Liver (tissue), 9 donors: ENCODE results near the gene DNM2. TPM values are rescaled to one million over a fixed set of nuclear protein-coding genes. Genes with fewer than 3 reads are reported as not detected.

Source experiments
- DNase-seq: peaks from one replicate; pipeline ENCODE4 v3.0.0-alpha.2; 2017; ENCODE audit warnings: low spot score
- H3K27ac ChIP-seq, 2 donors: one replicate each; pipeline ENCODE4 v1.7.0; 2013; ENCODE audit warnings: inconsistent platforms in 2 of 2, low read length in 2 of 2, control low read depth in 1 of 2, low read depth in 1 of 2, mild to moderate bottlenecking in 1 of 2
- H3K27me3 ChIP-seq, 4 donors: one replicate each; pipeline versions ENCODE4 v1.6.1 to v1.7.0; 2013; ENCODE audit warnings: low read length in 3 of 4, inconsistent platforms in 1 of 4, mild to moderate bottlenecking in 1 of 4, moderate library complexity in 1 of 4; ENCODE audit not compliant: control insufficient read depth in 4 of 4, insufficient read depth in 4 of 4
- H3K36me3 ChIP-seq, 4 donors: one replicate each; pipeline versions ENCODE4 v1.6.1 to v1.7.0; 2013; ENCODE audit warnings: low read length in 3 of 4, mild to moderate bottlenecking in 3 of 4, low read depth in 1 of 4, moderate library complexity in 1 of 4; ENCODE audit not compliant: control insufficient read depth in 4 of 4, insufficient read depth in 3 of 4
- H3K4me1 ChIP-seq, 4 donors: one replicate each; pipeline versions ENCODE4 v1.6.1 to v1.7.0; 2013; ENCODE audit warnings: low read length in 3 of 4, mild to moderate bottlenecking in 3 of 4, moderate library complexity in 1 of 4; ENCODE audit not compliant: control insufficient read depth in 4 of 4, insufficient read depth in 4 of 4
- H3K4me3 ChIP-seq, 3 donors: one replicate each; pipeline versions ENCODE4 v1.6.1 to v1.7.0; 2013; ENCODE audit warnings: low read length in 3 of 3, control low read depth in 1 of 3, low read depth in 1 of 3, mild to moderate bottlenecking in 1 of 3
- H3K9ac ChIP-seq, 2 donors: one replicate each; pipeline ENCODE4 v1.7.0; 2013; ENCODE audit warnings: low read length in 2 of 2, mild to moderate bottlenecking in 2 of 2, moderate library complexity in 2 of 2, control low read depth in 1 of 2, low read depth in 1 of 2
- H3K9me3 ChIP-seq, 4 donors: one replicate each; pipeline versions ENCODE4 v1.6.1 to v1.7.0; 2013; ENCODE audit warnings: low read length in 3 of 4; ENCODE audit not compliant: control insufficient read depth in 4 of 4
- ATF3 ChIP-seq: IDR thresholded peaks from 2 replicates; pipeline ENCODE4 v1.6.1; 2016; ENCODE audit warnings: antibody characterized with exemption
- EGR1 ChIP-seq, 2 donors: IDR thresholded peaks; 2 replicates each; pipeline ENCODE4 v1.6.1; 2016 to 2018; ENCODE audit warnings: antibody characterized with exemption in 2 of 2, low read depth in 2 of 2
- FOXA1 ChIP-seq: IDR thresholded peaks from 2 replicates; pipeline ENCODE4 v1.6.1; 2016; ENCODE audit warnings: antibody characterized with exemption
- FOXA2 ChIP-seq: IDR thresholded peaks from 2 replicates; pipeline ENCODE4 v1.6.1; 2016; ENCODE audit warnings: antibody characterized with exemption
- GABPA ChIP-seq, 2 donors: IDR thresholded peaks in 1 of 2; conservative IDR thresholded peaks in 1 of 2; 2 replicates each; pipeline ENCODE4 v1.6.1; 2016; ENCODE audit warnings: antibody characterized with exemption in 2 of 2, mild to moderate bottlenecking in 1 of 2, moderate library complexity in 1 of 2
- HNF4A ChIP-seq, 2 donors: conservative IDR thresholded peaks; 2 replicates each; pipeline ENCODE4 v1.6.1; 2016; ENCODE audit warnings: antibody characterized with exemption in 2 of 2, mild to moderate bottlenecking in 2 of 2
- HNF4G ChIP-seq: IDR thresholded peaks from 2 replicates; pipeline ENCODE4 v1.6.1; 2016; ENCODE audit warnings: antibody characterized with exemption
- JUND ChIP-seq, 2 donors: IDR thresholded peaks; 2 replicates each; pipeline ENCODE4 v1.6.1; 2016; ENCODE audit warnings: antibody characterized with exemption in 2 of 2
- NR2F2 ChIP-seq: IDR thresholded peaks from 2 replicates; pipeline ENCODE4 v1.6.1; 2016; ENCODE audit warnings: antibody characterized with exemption
- RAD21 ChIP-seq, 2 donors: IDR thresholded peaks; 2 replicates each; pipeline ENCODE4 v1.6.1; 2016; ENCODE audit warnings: antibody characterized with exemption in 2 of 2, mild to moderate bottlenecking in 2 of 2
- REST ChIP-seq: IDR thresholded peaks from 2 replicates; pipeline ENCODE4 v1.6.1; 2016; ENCODE audit warnings: antibody characterized with exemption, mild to moderate bottlenecking
- SP1 ChIP-seq: IDR thresholded peaks from 2 replicates; pipeline ENCODE4 v1.6.1; 2018; ENCODE audit warnings: antibody characterized with exemption, mild to moderate bottlenecking
- TAF1 ChIP-seq: conservative IDR thresholded peaks from 2 replicates; pipeline ENCODE4 v1.6.1; 2016; ENCODE audit warnings: antibody characterized with exemption, mild to moderate bottlenecking
- YY1 ChIP-seq: IDR thresholded peaks from 2 replicates; pipeline ENCODE4 v1.6.1; 2016; ENCODE audit warnings: antibody characterized with exemption, mild to moderate bottlenecking
- ZBTB33 ChIP-seq: IDR thresholded peaks from 2 replicates; pipeline ENCODE4 v1.6.1; 2016; ENCODE audit warnings: antibody characterized with exemption
- WGBS: extraction: QIAGEN DNeasy Blood & Tissue Kit; methylation state at CpG from one replicate; pipeline ENCODE4 v1.1.7; 2013; 5-methylcytosine and 5-hydroxymethylcytosine counted together
- polyA plus RNA-seq, 2 donors: library from polyadenylated mRNA; stranded (reverse) in 1 of 2; unstranded in 1 of 2; fragments of 200-250 nt in 1 of 2; fragments of >200 nt in 1 of 2; fragmentation: Nextera tagmentation in 1 of 2; extraction: Ambion mirVana in 1 of 2; gene quantifications; one replicate each; pipeline versions ENCODE4 v1.2.1 to v1.2.3, GENCODE V29; 2013 to 2015
- total RNA-seq, 2 donors: library from RNA; depleted of rRNA; stranded (reverse); fragments of >200 nt; gene quantifications; one replicate each; pipeline ENCODE4 v1.2.3, GENCODE V29; 2014
- TF ChIP-seq, protein P1 (sequence below): IDR thresholded peaks from 2 replicates; pipeline ENCODE4 v1.6.1; 2016; ENCODE audit warnings: antibody characterized with exemption
- donor health status: healthy.
- donor health status: healthy.
- donor health status: healthy.
- donor health status: healthy.
- donor health status: healthy.

The DNM2 gene
- total and polyA plus RNA-seq, 4 donors: 23.1 to 95.1 (median 59.1) TPM

DNA sequence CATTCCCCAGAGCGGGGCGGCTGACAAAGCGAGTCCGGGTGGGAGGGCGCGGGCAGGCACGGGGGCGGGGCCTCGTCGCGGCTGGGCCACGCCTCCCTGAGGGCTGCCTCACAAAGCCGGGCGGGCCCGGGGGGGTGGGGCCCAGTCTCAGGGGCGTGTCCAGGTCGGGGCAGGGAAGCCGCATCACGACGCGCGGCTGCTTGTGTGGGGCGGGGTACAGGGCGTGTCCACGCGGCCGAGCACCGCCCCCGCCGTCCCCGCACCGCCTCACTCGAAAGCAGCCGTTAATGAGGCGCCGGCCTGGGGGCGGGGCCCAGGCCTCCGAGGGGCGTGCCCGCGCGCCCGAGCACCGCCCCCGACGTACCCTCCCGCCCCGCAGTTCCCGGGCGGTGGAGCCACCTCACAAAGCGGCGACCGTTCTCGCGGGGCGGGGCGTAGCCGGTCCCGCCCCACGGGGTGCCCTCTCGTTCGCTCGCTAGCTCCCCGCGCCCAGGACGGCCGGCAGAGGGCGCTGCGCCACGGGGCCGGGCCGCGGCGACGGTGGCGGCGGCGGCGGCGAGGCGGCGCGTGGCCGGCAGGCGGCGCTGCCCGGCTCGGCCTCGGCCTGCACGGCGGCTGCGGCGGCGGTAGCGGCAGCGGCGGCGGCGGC lies 153.2 kb downstream of the DNM2 start, which contains the start of gene CARM1 (continued):
- peak; percentile 62 for TF ChIP-seq SP1

DNA sequence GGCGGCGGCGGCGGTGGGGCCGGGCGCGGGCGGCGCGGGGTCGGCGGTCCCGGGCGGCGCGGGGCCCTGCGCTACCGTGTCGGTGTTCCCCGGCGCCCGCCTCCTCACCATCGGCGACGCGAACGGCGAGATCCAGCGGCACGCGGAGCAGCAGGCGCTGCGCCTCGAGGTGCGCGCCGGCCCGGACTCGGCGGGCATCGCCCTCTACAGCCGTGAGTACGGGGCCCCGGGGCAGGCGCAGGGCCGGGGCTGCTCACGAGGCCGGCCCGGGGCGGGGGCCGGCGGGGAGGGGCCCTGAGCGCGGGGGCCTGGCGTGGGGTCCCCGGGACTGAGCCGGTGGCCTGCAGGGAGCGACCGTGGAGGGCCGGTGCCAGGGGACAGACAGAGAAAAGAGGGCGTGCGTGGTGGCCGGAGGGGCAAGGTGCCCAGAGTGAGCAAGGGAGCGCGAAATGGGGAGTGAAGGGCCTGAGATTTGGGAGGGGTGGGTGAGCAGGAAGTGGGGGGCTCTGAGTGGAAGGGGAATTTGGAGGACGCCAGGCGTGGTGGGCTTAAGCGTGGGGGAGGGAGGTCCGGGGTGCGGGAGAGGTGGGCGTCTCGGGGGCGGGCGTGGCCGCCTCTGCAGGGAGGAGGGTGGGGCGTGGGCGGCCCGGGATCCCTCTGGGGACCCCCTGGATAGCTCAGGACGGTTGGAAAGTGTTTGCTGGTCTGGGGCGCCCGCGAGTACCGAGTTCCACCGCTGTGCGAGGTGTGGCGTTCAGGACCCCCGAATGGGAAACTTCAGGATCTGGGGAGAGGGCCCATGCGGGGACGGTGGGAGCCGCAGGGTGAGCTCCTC lies 154.0 kb downstream of the DNM2 start:
- Histone ChIP-seq H3K9me3 (no peaks in the 10 kb centered on the region), H3K36me3 (no peaks in the 10 kb centered on the region), H3K9ac (peak overlapping the region; percentile 56 to 63), H3K4me3 (peak overlapping the region; percentile 67 to 88 (median 71)), H3K4me1 (peaks cover 7 to 12% (median 9%) of the 10 kb centered on the region in 4 donors), H3K27me3 (no peaks in the 10 kb centered on the region), H3K27ac (peak overlapping the region in 1 of 2 donors; percentile 67)
- peak; percentile 56 for DNase-seq
- TF ChIP-seq ZBTB33 (no peak), HNF4G (no peak), YY1 (no peak), REST (no peak), FOXA1 (no peak), GABPA (IDR thresholded peaks at IDR 0.05 in 1 of 2, conservative IDR thresholded peaks at IDR 0.05 in 1 of 2) (no peak), SP1 (no peak), HNF4A (conservative IDR thresholded peaks at IDR 0.05) (no peak), NR2F2 (no peak), FOXA2 (no peak), JUND (IDR thresholded peaks at IDR 0.05) (no peak), RAD21 (IDR thresholded peaks at IDR 0.05) (no peak), TAF1 (no peak), EGR1 (IDR thresholded peaks at IDR 0.05; ENCODE audit: low read depth in 2 of 2) (no peak), ATF3 (no peak)
- TF ChIP-seq, protein P1, sequence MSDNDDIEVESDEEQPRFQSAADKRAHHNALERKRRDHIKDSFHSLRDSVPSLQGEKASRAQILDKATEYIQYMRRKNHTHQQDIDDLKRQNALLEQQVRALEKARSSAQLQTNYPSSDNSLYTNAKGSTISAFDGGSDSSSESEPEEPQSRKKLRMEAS: no peak
- under 1% methylated on average over 90 of the region's 90 CpGs for WGBS
